AG09319 (cell line): ENCODE measurements around the gene SORBS1.

Source experiments
- DNase-seq: peaks from one replicate; pipeline ENCODE4 v3.0.0-alpha.2; 2010; ENCODE audit warnings: low read depth; ENCODE audit errors: extremely low read depth
- CTCF ChIP-seq: IDR thresholded peaks from 2 replicates; pipeline ENCODE4 v1.5.1; 2011; ENCODE audit warnings: low read depth, mild to moderate bottlenecking, inconsistent platforms, low read length, moderate library complexity

Gene SORBS1

GRCh38 chr10:95565336-95565735 lies 4.2 kb upstream of the SORBS1 start:
- no peak for DNase-seq
- TF ChIP-seq CTCF, result no peak

GRCh38 chr10:95564291-95564690 lies 3.1 kb upstream of the SORBS1 start:
- TF ChIP-seq CTCF, result no peak
- DNase-seq, result no peak

- TF ChIP-seq CTCF, result no peak
- no peak for DNase-seq
Observed at GRCh38 chr10:95562341-95562965, 1.3 kb upstream of the SORBS1 start.

- no peak for DNase-seq
- TF ChIP-seq CTCF, result no peak
Observed at GRCh38 chr10:95561864-95562177, 650 bp upstream of the SORBS1 start.

GRCh38 chr10:95560278-95561176 lies 644 bp downstream of the SORBS1 start:
- TF ChIP-seq CTCF, result no peak
- DNase-seq, result no peak

GRCh38 chr10:95559896-95560277 lies 1.3 kb downstream of the SORBS1 start:
- no peak for TF ChIP-seq CTCF

GRCh38 chr10:95559471-95559870 lies 1.7 kb downstream of the SORBS1 start:
- no peak for DNase-seq
- no peak for TF ChIP-seq CTCF

More at GRCh38 chr10:95559896-95560277, 1.3 kb downstream of the SORBS1 start:
- no peak for DNase-seq
